Ramos (cell line): Measurements from ENCODE around the gene CCDC92.

Experiments
- in situ Hi-C: fragments of 300-500 bp; cut with MboI; formaldehyde crosslinking; loops from one replicate; pipeline ENCODE4 v1.14.3; 2022; ENCODE audit warnings: low sequenced_read_pairs; ENCODE audit not compliant: unreplicated experiment

The CCDC92 gene, protein sequence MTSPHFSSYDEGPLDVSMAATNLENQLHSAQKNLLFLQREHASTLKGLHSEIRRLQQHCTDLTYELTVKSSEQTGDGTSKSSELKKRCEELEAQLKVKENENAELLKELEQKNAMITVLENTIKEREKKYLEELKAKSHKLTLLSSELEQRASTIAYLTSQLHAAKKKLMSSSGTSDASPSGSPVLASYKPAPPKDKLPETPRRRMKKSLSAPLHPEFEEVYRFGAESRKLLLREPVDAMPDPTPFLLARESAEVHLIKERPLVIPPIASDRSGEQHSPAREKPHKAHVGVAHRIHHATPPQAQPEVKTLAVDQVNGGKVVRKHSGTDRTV

GRCh38 chr12:123972457-123973401, at the start of gene CCDC92, which contains the start of gene ZNF664:
TSS of gene CCDC92 (minus strand) at chr12:123972831. CDS start at chr12:123944305, 28,526 bp downstream.
TSS of gene ZNF664 (plus strand) at chr12:123973215. CDS start at chr12:124012145, 38,930 bp downstream.
- in situ Hi-C loops: no loop called here

GRCh38 chr12:124022161-124022560, 49.5 kb upstream of the CCDC92 start:
- in situ Hi-C loops: no loop called here

- in situ Hi-C loops: no loop called here
Observed at GRCh38 chr12:124021007-124021406, 48.4 kb upstream of the CCDC92 start.

- in situ Hi-C loops: no loop called here
Observed at GRCh38 chr12:124020514-124020949, 47.9 kb upstream of the CCDC92 start.

- in situ Hi-C loops: no loop called here
Observed at GRCh38 chr12:124019115-124019514, 46.5 kb upstream of the CCDC92 start.

GRCh38 chr12:124018539-124018938, 45.9 kb upstream of the CCDC92 start:
- in situ Hi-C loops: no loop called here

GRCh38 chr12:124017064-124017463, 44.4 kb upstream of the CCDC92 start:
- in situ Hi-C loops: no loop called here

DNA sequence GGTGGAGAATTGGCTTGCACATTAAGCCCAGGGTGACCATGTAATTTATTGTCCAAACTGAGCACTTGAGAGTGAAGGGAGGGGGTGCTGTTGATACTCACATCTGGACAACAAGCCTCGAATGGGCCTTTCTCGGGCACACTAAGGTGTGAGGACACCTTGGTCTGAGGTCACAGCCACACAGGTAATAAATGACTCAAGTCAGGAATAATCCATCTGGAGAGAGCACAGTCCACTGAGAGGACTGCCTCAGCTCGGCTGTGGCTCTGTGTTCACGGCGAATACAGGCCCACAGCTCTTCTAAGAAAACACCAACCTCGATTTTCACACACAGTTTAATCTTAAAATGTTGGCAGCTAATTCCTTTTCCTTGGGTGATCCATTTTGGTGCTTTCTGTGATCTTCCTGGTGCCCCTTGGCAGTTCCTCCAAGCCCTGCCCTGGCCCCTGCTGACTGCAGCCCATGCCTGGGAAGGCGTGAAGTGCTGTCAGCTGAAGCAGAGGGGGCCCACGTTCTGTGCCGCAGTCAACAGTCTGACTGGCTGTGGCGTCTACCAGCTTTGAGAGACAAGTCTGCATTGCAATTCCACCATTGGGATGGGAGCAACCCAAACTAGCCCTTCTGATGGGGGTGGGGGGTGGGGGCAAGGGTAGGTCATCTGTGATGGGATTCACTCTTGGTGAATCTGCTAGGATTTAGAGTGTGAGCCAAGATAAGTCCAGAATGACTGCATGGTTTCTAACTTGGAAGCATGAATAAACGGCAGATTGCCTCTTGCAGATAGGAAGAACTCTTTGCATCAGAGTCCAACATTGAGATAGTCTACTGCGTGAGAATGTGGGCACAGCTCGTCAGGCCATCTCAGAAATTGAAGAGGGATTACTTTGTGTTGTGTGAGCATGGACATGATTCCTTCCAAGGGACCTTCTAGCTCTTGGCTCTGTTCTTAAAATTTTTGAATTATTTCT, 43.1 kb upstream of the CCDC92 start:
- in situ Hi-C loops: no loop called here

DNA sequence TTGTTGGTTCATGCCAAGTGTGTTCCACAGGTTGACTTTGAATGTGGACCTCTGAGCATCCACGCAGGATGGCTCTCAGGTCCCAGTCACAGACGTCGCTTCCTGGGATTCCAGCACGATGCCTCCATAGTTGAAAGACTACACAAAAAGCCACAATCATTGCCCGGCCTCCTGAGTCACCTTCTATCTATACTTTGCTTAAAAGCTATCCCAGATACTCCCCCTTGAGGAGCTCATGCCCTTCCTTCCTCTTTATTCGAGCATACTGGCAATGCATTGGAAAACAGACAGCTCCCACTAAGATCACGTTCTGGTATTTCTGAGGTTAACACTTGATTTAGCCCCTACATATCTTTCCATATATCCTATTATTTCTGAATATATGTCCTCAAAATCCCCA, 40.4 kb upstream of the CCDC92 start:
- in situ Hi-C loops: no loop called here

GRCh38 chr12:124011435-124012115, 38.9 kb upstream of the CCDC92 start:
- in situ Hi-C loops: no loop called here

DNA sequence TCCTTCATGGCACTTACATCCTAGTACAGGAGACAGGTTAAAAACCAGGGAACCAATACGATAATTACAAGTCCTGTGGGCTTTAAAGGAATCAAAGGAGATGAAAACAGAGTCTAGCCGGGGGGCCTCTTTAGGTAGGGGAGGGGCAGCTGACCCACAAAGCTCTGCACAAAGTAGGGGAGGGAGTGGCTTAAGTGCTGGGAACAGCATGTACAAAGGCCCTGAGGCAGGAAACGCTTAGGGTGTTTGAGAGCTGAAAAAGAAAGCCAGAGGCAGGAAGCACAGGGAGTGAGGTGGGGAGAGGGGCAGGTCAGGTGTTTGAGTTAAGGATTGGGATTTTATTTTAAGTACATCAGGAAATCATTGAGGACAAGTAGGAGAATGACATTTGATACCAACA, 38.1 kb upstream of the CCDC92 start:
- in situ Hi-C loops: no loop called here

DNA sequence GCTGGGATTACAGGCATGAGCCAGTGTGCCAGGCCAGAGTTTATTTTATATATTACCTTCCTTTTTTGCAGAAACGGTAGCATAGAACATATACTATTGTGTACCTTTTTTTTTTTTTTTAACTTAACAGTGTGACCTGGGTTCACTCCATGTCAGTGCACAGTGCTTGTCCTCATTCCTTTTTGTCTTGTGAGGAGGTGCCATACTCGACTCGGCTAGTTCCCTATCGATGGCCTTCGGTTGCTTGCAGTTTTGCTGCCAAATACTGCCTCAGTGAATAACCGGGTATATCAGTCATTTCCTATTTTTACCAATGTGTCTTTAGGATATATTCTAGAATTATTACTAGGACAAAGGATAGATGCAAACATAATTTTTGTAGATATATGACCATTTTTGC, 37.1 kb upstream of the CCDC92 start:
- in situ Hi-C loops: no loop called here

DNA sequence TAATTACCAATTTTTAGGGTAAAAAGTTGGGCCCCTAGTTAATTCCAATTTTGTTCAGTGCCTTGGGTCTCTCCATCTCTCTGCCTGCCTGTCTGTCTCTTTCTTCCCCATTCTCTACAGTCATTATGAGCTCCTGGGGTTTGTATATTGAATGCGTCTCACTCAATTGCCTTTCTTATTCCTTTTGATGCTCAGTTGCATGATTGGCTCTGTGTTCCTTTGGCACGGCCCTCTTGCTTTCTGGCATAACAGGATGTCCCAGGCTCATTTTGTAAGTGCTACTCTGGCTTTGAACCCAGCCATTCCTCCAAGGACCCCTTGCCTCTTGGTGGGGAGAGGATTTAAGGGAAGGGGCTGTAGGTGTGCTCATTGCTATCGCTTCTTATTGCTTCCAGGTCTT, 36.0 kb upstream of the CCDC92 start:
- in situ Hi-C loops: no loop called here

- in situ Hi-C loops: no loop called here
Observed at GRCh38 chr12:124007826-124008570, 35.4 kb upstream of the CCDC92 start.

DNA sequence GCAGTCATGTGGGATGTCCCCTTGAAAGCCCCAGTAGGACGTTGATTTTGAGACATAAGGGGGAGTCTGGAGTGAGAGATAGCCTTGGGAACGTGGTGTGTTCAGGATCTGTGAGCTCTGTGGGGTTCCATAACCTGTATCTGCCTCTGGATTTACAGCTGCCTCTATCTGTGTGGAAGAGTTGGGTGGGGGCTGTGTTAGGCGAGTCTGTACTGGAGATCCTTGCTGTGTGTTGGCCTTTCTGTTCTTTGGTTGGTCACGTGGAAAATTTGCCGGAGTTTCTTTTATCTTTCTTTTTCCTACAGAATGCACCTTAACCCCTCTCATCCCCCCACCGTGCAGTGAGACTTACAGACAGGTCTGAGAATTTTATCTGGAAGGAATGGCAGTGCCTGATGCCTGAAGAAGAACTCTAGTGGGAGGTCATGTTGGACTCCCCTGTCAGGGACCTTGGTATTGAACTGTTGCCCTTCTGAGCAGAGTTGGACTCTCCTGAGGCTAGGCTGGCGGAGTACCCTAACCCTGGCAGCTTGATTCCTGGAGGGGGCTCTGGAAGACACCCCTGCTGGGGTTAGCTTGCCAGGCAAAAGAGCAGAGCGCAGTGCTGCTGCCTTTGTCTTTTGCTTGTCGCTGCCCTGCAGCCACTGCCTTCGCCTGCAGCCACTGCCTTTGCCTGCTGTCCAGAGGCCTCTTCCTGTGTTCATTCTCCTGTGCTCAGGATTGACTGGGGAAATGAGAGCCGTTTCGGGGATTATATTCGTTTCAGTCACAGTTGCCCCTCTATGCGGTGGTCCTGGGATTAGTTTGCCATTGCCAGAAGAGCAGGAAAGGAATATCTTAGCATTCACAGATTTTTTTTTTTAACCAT, 34.4 kb upstream of the CCDC92 start:
- in situ Hi-C loops: no loop called here

GRCh38 chr12:124006085-124006845, 33.6 kb upstream of the CCDC92 start:
- in situ Hi-C loops: no loop called here

- in situ Hi-C loops: no loop called here
Observed at GRCh38 chr12:124004233-124004875, 31.7 kb upstream of the CCDC92 start.
